ENCODE data around the gene YIPF3.

Gene YIPF3

GRCh38 chr6:43521836-43522235, 5.1 kb upstream of the YIPF3 start:
- no peaks in the 10 kb centered on the region for H3K27me3 ChIP-seq (ENCODE audit: low read depth, low read length)
- H3K4me2 ChIP-seq (ENCODE audit: low read length), result no peak overlapping the region
- H3K4me1 ChIP-seq (ENCODE audit: low read length), result peaks cover 12% of the 10 kb centered on the region
- H4K20me1 ChIP-seq (ENCODE audit: insufficient read depth, low read length), result peaks cover 6% of the 10 kb centered on the region; the same call in 1 of the 2 replicates
- no peak overlapping the region for H3K4me3 ChIP-seq (ENCODE audit: low read length)
- no peaks in the 10 kb centered on the region for H3K9me3 ChIP-seq (ENCODE audit: insufficient read depth, low read length)
- no peak overlapping the region for H3K27ac ChIP-seq (ENCODE audit: low read length)
- H3K36me3 ChIP-seq (replicated peaks; ENCODE audit: low read depth, low read length), result peaks cover 77% of the 10 kb centered on the region
- H3K9ac ChIP-seq (ENCODE audit: low read length), result no peak overlapping the region
- TF ChIP-seq EZH2phosphoT487 (IDR thresholded peaks at IDR 0.05; ENCODE audit: low read depth) (no peak), CTCF (IDR thresholded peaks at IDR 0.05; ENCODE audit: low read depth, low read length) (no peak)
- H3K79me2 ChIP-seq (ENCODE audit: low read length), result peaks cover 32% of the 10 kb centered on the region
- H2AFZ ChIP-seq (ENCODE audit: low read depth, low read length), result no peak overlapping the region

GRCh38 chr6:43520097-43520496, 3.4 kb upstream of the YIPF3 start:
- no peak overlapping the region for H3K27ac ChIP-seq (ENCODE audit: low read length)
- H3K36me3 ChIP-seq (replicated peaks; ENCODE audit: low read depth, low read length), result peaks cover 67% of the 10 kb centered on the region
- H4K20me1 ChIP-seq (ENCODE audit: insufficient read depth, low read length), result peaks cover 6% of the 10 kb centered on the region; the same call in 1 of the 2 replicates

GRCh38 chr6:43517505-43518357, 1.0 kb upstream of the YIPF3 start:
- Histone ChIP-seq H3K79me2 (ENCODE audit: low read length) (peaks cover 54% of the 10 kb centered on the region), H3K27ac (ENCODE audit: low read length) (peak overlapping the region; percentile 54), H3K9ac (ENCODE audit: low read length) (peak overlapping the region; percentile 94), H3K36me3 (replicated peaks; ENCODE audit: low read depth, low read length) (peaks cover 58% of the 10 kb centered on the region), H3K4me3 (ENCODE audit: low read length) (peak overlapping the region; percentile 84), H3K27me3 (ENCODE audit: low read depth, low read length) (no peaks in the 10 kb centered on the region), H3K9me3 (ENCODE audit: insufficient read depth, low read length) (no peaks in the 10 kb centered on the region), H2AFZ (ENCODE audit: low read depth, low read length) (peak overlapping the region; percentile 28; the same call in 1 of the 2 replicates), H3K4me2 (ENCODE audit: low read length) (peak overlapping the region; percentile 93), H3K4me1 (ENCODE audit: low read length) (peaks cover 19% of the 10 kb centered on the region), H4K20me1 (ENCODE audit: insufficient read depth, low read length) (peaks cover 6% of the 10 kb centered on the region; the same call in 1 of the 2 replicates)
- no peak for TF ChIP-seq EZH2phosphoT487 (IDR thresholded peaks at IDR 0.05; ENCODE audit: low read depth)
- no peak for TF ChIP-seq CTCF (IDR thresholded peaks at IDR 0.05; ENCODE audit: low read depth, low read length)

More at GRCh38 chr6:43520097-43520496, 3.4 kb upstream of the YIPF3 start:
- Histone ChIP-seq H2AFZ (ENCODE audit: low read depth, low read length) (no peak overlapping the region), H3K9ac (ENCODE audit: low read length) (no peak overlapping the region), H3K79me2 (ENCODE audit: low read length) (peaks cover 48% of the 10 kb centered on the region), H3K9me3 (ENCODE audit: insufficient read depth, low read length) (no peaks in the 10 kb centered on the region), H3K4me2 (ENCODE audit: low read length) (no peak overlapping the region), H3K4me3 (ENCODE audit: low read length) (no peak overlapping the region), H3K27me3 (ENCODE audit: low read depth, low read length) (no peaks in the 10 kb centered on the region), H3K4me1 (ENCODE audit: low read length) (peaks cover 16% of the 10 kb centered on the region)
- TF ChIP-seq CTCF (IDR thresholded peaks at IDR 0.05; ENCODE audit: low read depth, low read length) (no peak), EZH2phosphoT487 (IDR thresholded peaks at IDR 0.05; ENCODE audit: low read depth) (no peak)

- TF ChIP-seq EZH2phosphoT487 (IDR thresholded peaks at IDR 0.05; ENCODE audit: low read depth) (no peak), CTCF (IDR thresholded peaks at IDR 0.05; ENCODE audit: low read depth, low read length) (no peak)
- Histone ChIP-seq H2AFZ (ENCODE audit: low read depth, low read length) (peak overlapping the region; percentile 70), H3K27ac (ENCODE audit: low read length) (peak overlapping the region; percentile 56), H3K27me3 (ENCODE audit: low read depth, low read length) (no peaks in the 10 kb centered on the region), H3K4me3 (ENCODE audit: low read length) (peak overlapping the region; percentile 84), H3K9me3 (ENCODE audit: insufficient read depth, low read length) (no peaks in the 10 kb centered on the region), H3K4me1 (ENCODE audit: low read length) (peaks cover 19% of the 10 kb centered on the region), H3K36me3 (replicated peaks; ENCODE audit: low read depth, low read length) (peaks cover 54% of the 10 kb centered on the region), H4K20me1 (ENCODE audit: insufficient read depth, low read length) (peaks cover 6% of the 10 kb centered on the region; the same call in 1 of the 2 replicates), H3K4me2 (ENCODE audit: low read length) (peak overlapping the region; percentile 71), H3K9ac (ENCODE audit: low read length) (peak overlapping the region; percentile 94), H3K79me2 (ENCODE audit: low read length) (peaks cover 54% of the 10 kb centered on the region)
Measured at GRCh38 chr6:43516367-43516696, 394 bp downstream of the YIPF3 start.

Data from OCI-LY3 (cell line).